Islet precursor cell (in vitro differentiated cells): ENCODE measurements around the gene PTPRM.
A peak's percentile ranks its signal among the peaks of the same experiment; 100 is the strongest.
"Not testable (repeated sequence)": the region's sequence is repeated elsewhere in the genome, so short reads cannot be mapped to it uniquely, and the experiment has no call there.

Source experiments
- DNase-seq: peaks from one replicate; pipeline ENCODE4 v3.0.0-alpha.2; 2018

Gene PTPRM

GRCh38 chr18:7729868-7730267 lies 162.8 kb downstream of the PTPRM start:
- no peak for DNase-seq

GRCh38 chr18:7730682-7731081 lies 163.6 kb downstream of the PTPRM start:
- no peak for DNase-seq

GRCh38 chr18:7733642-7734041 lies 166.5 kb downstream of the PTPRM start:
- peak; percentile 89 for DNase-seq

- no peak for DNase-seq
Observed at GRCh38 chr18:7735196-7735595, 168.1 kb downstream of the PTPRM start.

- DNase-seq: no peak
Observed at GRCh38 chr18:7735626-7736175, 168.6 kb downstream of the PTPRM start.

GRCh38 chr18:7736526-7736925 lies 169.4 kb downstream of the PTPRM start:
- DNase-seq: not testable (repeated sequence)

GRCh38 chr18:7737550-7737949 lies 170.4 kb downstream of the PTPRM start:
- DNase-seq: no peak

GRCh38 chr18:7740821-7741220 lies 173.7 kb downstream of the PTPRM start:
- no peak for DNase-seq

GRCh38 chr18:7741640-7742039 lies 174.5 kb downstream of the PTPRM start:
- DNase-seq: no peak

- DNase-seq: no peak
Observed at GRCh38 chr18:7742224-7742623, 175.1 kb downstream of the PTPRM start.

GRCh38 chr18:7743256-7743655 lies 176.1 kb downstream of the PTPRM start:
- DNase-seq: no peak

- no peak for DNase-seq
Observed at GRCh38 chr18:7746106-7746505, 179.0 kb downstream of the PTPRM start.

GRCh38 chr18:7748251-7749007 lies 181.3 kb downstream of the PTPRM start:
- DNase-seq: no peak

- no peak for DNase-seq
Observed at GRCh38 chr18:7749008-7749405, 181.9 kb downstream of the PTPRM start.

- DNase-seq: peak; percentile 81
Observed at GRCh38 chr18:7749510-7749981, 182.4 kb downstream of the PTPRM start.

GRCh38 chr18:7750095-7750663 lies 183.1 kb downstream of the PTPRM start:
- DNase-seq: no peak

- DNase-seq: peak; percentile 64
Observed at GRCh38 chr18:7750966-7751365, 183.8 kb downstream of the PTPRM start.

GRCh38 chr18:7754258-7754657 lies 187.1 kb downstream of the PTPRM start:
- DNase-seq: no peak

GRCh38 chr18:7754725-7755181 lies 187.6 kb downstream of the PTPRM start:
- DNase-seq: peak; percentile 86

- DNase-seq: no peak
Observed at GRCh38 chr18:7755753-7756475, 188.8 kb downstream of the PTPRM start.

- no peak for DNase-seq
Observed at GRCh38 chr18:7757175-7757574, 190.1 kb downstream of the PTPRM start.

GRCh38 chr18:7758764-7759163 lies 191.6 kb downstream of the PTPRM start:
- DNase-seq: no peak
